Lung (tissue), 12 donors: ENCODE results near the gene CDHR1. TPM values are rescaled to one million over a fixed set of nuclear protein-coding genes. Genes with fewer than 3 reads are reported as not detected.

Source experiments
- ATAC-seq: fragments of 200-7000 bp; cut with Tn5 transposase; one replicate; pipeline ENCODE4 v1.9.1; 2020; ENCODE audit warnings: moderate number of reproducible peaks; ENCODE audit not compliant: insufficient read depth, low FRiP score
- DNase-seq, 3 donors: peaks; one replicate each; pipeline ENCODE4 v3.0.0-alpha.2; 2013 to 2017
- H3K27ac ChIP-seq, 2 donors: one replicate each; pipeline ENCODE4 v1.5.1; 2013; ENCODE audit warnings: mild to moderate bottlenecking in 2 of 2, moderate library complexity in 2 of 2, control low read depth in 1 of 2, inconsistent platforms in 1 of 2, low read depth in 1 of 2, low read length in 1 of 2
- H3K27me3 ChIP-seq, 3 donors: one replicate each; pipeline ENCODE4 v1.5.1; 2013; ENCODE audit warnings: low read length in 2 of 3; ENCODE audit not compliant: control insufficient read depth in 3 of 3, insufficient read depth in 3 of 3
- H3K36me3 ChIP-seq, 4 donors: one replicate each; pipeline ENCODE4 v1.5.1; 2013; ENCODE audit warnings: low read length in 4 of 4, mild to moderate bottlenecking in 1 of 4, moderate library complexity in 1 of 4; ENCODE audit not compliant: control insufficient read depth in 4 of 4, insufficient read depth in 4 of 4
- H3K4me1 ChIP-seq, 5 donors: one replicate each; pipeline ENCODE4 v1.5.1; 2013; ENCODE audit warnings: low read length in 5 of 5, mild to moderate bottlenecking in 2 of 5, moderate library complexity in 1 of 5; ENCODE audit not compliant: control insufficient read depth in 5 of 5, insufficient read depth in 5 of 5
- H3K4me3 ChIP-seq: one replicate; pipeline ENCODE4 v1.5.1; 2013; ENCODE audit warnings: mild to moderate bottlenecking, control low read depth, moderate library complexity
- H3K9ac ChIP-seq, 2 donors: one replicate each; pipeline ENCODE4 v1.5.1; 2013; ENCODE audit warnings: low read length in 2 of 2, control low read depth in 1 of 2; ENCODE audit not compliant: insufficient read depth in 1 of 2
- H3K9me3 ChIP-seq, 4 donors: one replicate each; pipeline ENCODE4 v1.5.1; 2013; ENCODE audit warnings: low read length in 3 of 4, mild to moderate bottlenecking in 1 of 4, moderate library complexity in 1 of 4; ENCODE audit not compliant: control insufficient read depth in 4 of 4, insufficient read depth in 3 of 4
- WGBS, 2 donors: extraction: QIAGEN DNeasy Blood & Tissue Kit; methylation state at CpG; one replicate each; pipeline ENCODE4 v1.1.7; 2013; 5-methylcytosine and 5-hydroxymethylcytosine counted together
- polyA plus RNA-seq, 2 donors: library from polyadenylated mRNA; stranded (reverse); fragments of 200-250 nt; gene quantifications; one replicate each; pipeline ENCODE4 v1.2.1, GENCODE V29; 2013
- total RNA-seq, 2 donors: library from RNA; depleted of rRNA in 1 of 2; stranded (reverse); fragments of >200 nt in 1 of 2; gene quantifications; one replicate each; pipeline ENCODE4 v1.2.1, GENCODE V29; 2014 to 2021
- TF ChIP-seq, protein P1 (sequence below): IDR thresholded peaks from 2 replicates; pipeline ENCODE4 v1.5.1; 2012; ENCODE audit warnings: mild to moderate bottlenecking; ENCODE audit errors: control extremely low read depth, extremely low read depth
- donor health status: control.
- donor health status: control.
- donor health status: Bipolar disorder and iron deficiency.
- donor health status: healthy.
- donor health status: DM: yes; HTN: yes; CAD: no.

Gene CDHR1
- total and polyA plus RNA-seq, 4 donors, result 0.10 to 0.49 (median 0.32) TPM

DNA sequence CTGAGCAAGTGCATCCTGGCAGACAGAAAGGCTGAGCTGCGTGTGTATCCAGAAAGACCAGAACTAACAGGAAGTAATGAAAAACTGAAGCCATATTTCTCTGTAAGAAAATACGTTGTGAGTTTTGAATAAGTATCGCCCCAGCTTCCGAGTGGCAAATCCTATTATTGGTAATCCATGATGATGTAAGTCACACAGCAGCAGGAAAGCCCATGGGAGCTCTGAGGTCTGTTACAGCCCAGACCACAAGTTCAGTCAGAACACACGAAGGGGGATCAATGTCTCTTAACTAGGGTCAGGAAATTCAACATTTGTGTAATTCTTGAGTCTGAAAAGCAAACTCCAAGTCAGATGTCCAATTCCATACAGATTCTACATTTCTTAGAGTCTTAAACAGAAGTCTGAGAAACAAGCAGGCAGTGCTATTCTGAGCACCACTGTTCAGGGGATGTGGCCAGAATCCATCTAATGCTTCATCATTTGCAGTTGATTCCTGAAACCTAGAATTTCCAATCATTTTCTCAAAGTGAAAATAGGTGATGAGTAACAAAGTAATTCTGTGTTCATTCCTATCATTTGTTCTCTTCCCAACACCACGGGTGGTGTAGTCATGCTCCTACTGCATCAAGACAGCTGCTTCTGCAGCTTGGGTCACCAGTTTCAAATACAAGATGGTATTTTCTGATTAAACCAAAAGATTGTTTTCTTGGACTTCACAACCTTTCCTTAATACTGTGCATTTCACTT is 31.3 kb downstream of the CDHR1 start, which contains the start of gene LRIT2:
TSS of gene LRIT2 (minus strand) at position 118 of the 747 bp plus-strand sequence. CDS start at position 94, 24 bp downstream.
- H3K9ac ChIP-seq, result no peak within 1 kb of the TSS
- no peak within 1 kb of the TSS for H3K4me3 ChIP-seq
- ATAC-seq (no peak), DNase-seq (no peak)
- WGBS, 2 donors, result 66 to 73% methylated on average over 6 of the region's 6 CpGs
- H3K4me1 ChIP-seq, result no peaks in the 10 kb centered on the region
- no peaks in the 10 kb centered on the region for H3K27me3 ChIP-seq
- H3K36me3 ChIP-seq, result no peaks in the 10 kb centered on the region
- H3K9me3 ChIP-seq, result no peaks in the 10 kb centered on the region
- H3K27ac ChIP-seq, result no peak within 1 kb of the TSS
- TF ChIP-seq, protein P1, sequence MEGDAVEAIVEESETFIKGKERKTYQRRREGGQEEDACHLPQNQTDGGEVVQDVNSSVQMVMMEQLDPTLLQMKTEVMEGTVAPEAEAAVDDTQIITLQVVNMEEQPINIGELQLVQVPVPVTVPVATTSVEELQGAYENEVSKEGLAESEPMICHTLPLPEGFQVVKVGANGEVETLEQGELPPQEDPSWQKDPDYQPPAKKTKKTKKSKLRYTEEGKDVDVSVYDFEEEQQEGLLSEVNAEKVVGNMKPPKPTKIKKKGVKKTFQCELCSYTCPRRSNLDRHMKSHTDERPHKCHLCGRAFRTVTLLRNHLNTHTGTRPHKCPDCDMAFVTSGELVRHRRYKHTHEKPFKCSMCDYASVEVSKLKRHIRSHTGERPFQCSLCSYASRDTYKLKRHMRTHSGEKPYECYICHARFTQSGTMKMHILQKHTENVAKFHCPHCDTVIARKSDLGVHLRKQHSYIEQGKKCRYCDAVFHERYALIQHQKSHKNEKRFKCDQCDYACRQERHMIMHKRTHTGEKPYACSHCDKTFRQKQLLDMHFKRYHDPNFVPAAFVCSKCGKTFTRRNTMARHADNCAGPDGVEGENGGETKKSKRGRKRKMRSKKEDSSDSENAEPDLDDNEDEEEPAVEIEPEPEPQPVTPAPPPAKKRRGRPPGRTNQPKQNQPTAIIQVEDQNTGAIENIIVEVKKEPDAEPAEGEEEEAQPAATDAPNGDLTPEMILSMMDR, result no peak

DNA sequence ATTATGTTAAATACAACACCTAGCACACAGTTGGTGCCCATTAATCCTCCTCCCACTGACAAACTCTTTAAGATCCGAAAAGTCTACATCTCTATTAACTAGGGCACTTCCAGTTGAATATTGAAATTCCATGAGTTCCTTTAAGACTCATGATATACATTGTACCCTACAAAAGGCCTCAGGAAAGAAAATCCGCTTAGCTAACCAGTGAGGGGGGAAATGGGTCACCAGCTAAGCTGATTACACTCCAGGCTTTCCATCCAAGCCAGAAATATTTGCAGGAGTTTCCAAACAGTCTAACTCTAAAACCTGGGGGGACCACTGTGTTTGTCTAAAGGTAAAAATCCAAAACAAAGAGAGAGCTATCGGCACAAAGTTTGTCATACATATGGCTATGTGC is 32.3 kb downstream of the CDHR1 start:
- 81 to 83% methylated on average over 3 of the region's 3 CpGs for WGBS, 2 donors
- no peak for DNase-seq
- H3K9me3 ChIP-seq, result no peaks in the 10 kb centered on the region
- H3K27ac ChIP-seq, result no peak overlapping the region
- H3K4me3 ChIP-seq, result no peak overlapping the region
- H3K4me1 ChIP-seq, result no peaks in the 10 kb centered on the region
- TF ChIP-seq, protein P1, result no peak
- H3K36me3 ChIP-seq, result no peaks in the 10 kb centered on the region
- no peak overlapping the region for H3K9ac ChIP-seq
- no peaks in the 10 kb centered on the region for H3K27me3 ChIP-seq
- ATAC-seq, result no peak

DNA sequence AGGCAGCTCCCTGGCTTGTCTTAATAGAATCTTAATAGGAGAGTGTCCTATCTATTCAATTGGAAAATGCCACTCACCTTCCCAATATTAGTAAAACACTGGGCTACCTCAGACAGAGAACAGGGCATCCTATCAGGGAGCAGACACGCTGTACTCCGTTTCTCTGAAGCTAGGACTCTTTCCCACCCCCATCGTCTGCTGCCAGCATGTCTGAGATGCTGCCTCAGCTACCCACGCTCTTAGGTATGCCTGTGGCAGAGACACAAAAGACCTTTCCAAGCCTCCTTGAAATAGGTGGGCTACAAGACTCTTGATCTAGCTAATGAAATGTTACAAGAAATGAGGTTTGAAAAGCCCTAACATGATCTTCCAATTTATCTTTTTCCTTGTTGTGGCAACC is 33.5 kb downstream of the CDHR1 start:
- Histone ChIP-seq H3K9ac (no peak overlapping the region), H3K27me3 (no peaks in the 10 kb centered on the region), H3K27ac (no peak overlapping the region), H3K9me3 (no peaks in the 10 kb centered on the region), H3K4me1 (no peaks in the 10 kb centered on the region), H3K36me3 (no peaks in the 10 kb centered on the region), H3K4me3 (no peak overlapping the region)
- TF ChIP-seq, protein P1, result no peak
- ATAC-seq (no peak), DNase-seq (no peak)
- 68 to 71% methylated on average over 4 of the region's 4 CpGs for WGBS, 2 donors
